HG03457 (cell line): ENCODE measurements around the gene CYB5D1.

Experiments used
- ATAC-seq: cut with Tn5 transposase; IDR thresholded peaks from one replicate; pipeline ENCODE4 v1.9.1; 2021; ENCODE audit warnings: moderate number of reproducible peaks; ENCODE audit not compliant: unreplicated experiment

The CYB5D1 gene

GRCh38 chr17:7885367-7886226 is 27.8 kb downstream of the CYB5D1 start:
- ATAC-seq: no peak

DNA sequence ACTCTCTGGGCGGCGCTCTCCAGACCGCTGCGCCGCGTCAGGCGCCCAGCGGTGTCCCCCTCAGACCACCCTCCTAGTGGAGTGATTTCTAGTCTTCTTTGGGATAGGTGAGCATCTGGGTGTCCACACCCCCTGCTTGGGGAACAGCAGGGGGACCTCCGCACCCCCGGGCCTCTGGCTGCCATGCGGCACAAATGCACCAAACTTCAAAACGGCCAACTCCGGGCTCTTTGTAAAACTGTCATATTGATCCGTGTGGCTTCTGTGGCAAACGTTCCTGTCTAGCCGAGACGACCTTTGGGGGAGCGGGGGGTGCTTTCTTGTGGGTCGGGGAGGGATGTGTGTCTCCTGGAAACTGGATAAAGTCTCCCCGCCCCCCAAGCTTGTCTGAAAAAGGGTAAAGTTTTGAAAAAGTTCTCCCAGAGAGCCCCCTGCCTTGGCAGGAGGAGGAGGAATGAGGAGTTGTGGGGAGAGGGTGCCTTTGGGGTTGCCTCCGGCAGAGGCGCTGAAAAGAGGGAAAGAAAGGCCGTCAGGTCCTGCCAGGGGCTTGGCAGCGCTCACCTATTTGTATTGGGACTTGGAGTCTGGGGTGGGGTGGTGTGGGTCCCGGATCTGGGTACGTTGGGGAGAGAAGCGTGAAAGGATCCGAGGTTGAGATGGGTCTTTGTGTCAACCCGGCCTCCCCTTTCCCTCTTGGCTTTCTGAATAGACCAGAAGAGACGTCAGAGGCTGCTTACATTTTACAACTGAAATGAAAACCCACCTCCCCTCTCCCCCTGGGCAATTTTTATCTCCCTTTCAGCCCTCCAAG is 28.6 kb downstream of the CYB5D1 start:
- ATAC-seq: no peak

GRCh38 chr17:7887038-7887481 is 29.3 kb downstream of the CYB5D1 start:
- no peak for ATAC-seq

DNA sequence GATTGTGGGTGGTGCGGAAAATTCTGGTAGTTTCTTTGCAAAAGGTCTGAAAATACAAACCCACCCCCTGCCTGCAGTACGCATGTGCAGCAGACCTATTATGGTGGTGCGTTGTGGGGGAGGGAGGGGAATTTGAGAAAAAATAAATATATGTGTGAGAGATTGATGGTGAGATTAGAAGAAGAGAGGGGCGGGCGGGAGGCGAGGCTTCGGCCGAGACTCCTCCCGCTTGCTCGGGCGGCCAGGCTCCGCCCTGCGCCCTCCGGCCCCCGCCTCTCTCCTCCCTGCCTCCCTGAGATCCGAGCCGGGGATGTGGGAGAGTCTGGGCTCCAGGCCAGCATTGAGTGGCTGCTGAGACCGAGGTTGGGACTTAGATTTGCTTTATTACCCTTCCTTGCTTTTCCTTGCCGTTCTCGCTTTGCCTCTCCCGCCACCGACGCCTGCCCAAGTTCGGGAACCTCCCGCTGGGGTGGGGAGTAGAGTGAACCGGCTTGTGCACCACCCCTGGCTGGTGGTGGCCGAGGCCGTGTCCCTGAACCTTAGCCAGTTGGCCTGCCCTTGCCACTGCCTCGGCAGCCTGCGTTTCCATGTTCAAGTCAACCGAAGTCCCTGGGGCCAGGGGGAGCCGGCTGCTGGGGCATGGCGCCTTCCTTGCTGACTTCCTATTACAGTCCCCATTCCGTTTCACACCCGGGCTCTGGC is 29.8 kb downstream of the CYB5D1 start:
- ATAC-seq: no peak

DNA sequence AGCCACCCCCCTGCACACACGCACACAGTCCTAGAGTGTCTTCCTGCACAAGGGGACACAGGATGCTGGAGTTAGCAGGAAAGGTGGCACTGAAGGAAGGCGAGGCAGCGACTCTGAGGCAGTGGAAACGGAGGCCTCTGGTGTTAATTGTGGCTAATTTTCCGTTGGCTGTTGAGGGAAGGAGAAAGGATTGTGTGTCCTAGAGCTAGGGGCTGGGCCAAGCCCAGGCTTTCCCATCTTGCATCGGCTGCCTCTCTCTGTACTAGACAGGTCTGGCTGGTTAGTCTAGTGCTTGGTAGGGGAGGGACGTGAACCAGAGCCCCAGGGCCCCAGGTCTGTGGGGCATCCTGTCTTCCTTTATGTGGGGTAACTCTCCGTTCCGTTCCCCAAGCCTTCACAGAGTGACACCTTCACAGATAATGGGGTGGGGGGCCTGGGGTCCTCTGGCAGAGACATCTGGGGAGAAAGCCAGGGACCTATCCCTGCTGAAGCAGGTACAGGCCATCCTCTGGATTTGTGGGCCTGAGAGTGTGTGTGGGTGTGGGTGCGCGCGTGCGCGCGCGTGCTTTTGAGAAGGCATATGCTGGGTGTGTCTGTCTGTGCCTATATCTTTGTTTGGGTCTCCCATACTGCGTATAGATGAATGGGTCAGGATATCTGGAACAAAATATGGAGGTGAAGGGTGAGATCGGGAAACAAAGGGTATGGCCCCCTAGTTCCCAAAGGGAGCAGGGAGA is 30.5 kb downstream of the CYB5D1 start, which contains the start of gene CHD3:
TSS of gene CHD3 (plus strand) at position 606 of the 737 bp plus-strand sequence. CDS start 212 bp downstream, outside the sequence.
- ATAC-seq: no peak

- no peak for ATAC-seq
Measured at GRCh38 chr17:7889166-7889955, 31.6 kb downstream of the CYB5D1 start.

- no peak for ATAC-seq
Measured at GRCh38 chr17:7893187-7893880, 35.5 kb downstream of the CYB5D1 start.

- no peak for ATAC-seq
Measured at GRCh38 chr17:7894226-7894625, 36.4 kb downstream of the CYB5D1 start.

- no peak for ATAC-seq
Measured at GRCh38 chr17:7894866-7895265, 37.1 kb downstream of the CYB5D1 start.

DNA sequence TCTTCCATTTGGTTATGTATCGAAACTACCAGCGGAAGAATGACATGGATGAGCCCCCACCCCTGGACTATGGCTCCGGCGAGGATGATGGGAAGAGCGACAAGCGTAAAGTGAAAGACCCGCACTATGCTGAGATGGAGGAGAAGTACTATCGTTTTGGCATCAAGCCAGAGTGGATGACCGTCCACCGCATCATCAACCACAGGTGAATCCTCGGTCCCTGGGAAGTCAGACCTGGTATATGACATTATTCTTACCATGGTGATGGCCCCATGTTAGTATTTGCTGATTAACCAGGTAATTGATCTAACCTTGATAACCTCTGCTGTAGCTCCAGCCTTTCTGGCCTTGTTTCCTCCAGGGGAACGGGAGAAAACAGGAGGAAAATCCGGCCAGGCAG is 39.3 kb downstream of the CYB5D1 start:
- ATAC-seq: no peak

- ATAC-seq: no peak
Measured at GRCh38 chr17:7897773-7898172, 40.0 kb downstream of the CYB5D1 start.

DNA sequence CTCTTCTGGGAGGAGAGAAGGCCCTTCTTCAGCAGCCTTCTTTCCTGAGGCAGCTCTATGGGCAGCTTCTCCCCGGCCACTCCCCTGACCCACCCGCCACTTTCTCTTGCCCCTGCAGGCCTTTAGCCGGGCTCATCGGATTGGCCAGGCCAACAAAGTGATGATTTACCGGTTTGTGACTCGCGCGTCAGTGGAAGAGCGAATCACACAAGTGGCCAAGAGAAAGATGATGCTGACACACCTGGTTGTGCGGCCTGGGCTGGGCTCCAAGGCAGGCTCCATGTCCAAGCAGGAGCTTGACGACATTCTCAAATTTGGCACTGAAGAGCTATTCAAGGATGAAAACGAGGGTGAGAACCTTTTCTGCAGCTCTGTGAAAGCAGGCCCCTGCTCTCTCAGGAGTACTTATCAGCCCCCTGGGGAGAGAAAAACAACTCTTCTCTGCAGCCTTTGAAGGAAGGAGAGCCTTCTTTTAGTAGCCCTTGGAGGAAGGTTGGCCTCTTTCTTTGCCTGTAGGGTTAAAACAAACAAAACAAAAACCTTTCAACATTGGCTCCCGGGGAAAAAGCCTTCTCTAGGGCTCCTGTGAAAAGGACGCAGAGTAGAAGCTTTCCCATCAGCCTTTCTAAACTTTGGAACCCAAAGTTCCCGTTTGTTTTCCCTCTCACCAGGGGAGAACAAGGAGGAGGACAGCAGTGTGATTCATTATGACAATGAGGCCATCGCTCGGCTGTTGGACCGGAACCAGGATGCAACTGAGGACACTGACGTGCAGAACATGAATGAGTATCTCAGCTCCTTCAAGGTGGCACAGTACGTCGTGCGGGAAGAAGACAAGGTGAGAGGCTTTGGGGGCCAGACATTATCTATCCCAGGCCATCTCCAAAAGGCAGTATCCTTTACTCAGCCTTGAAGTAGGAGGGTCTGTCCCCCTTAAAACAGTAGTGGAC is 45.6 kb downstream of the CYB5D1 start:
- no peak for ATAC-seq

DNA sequence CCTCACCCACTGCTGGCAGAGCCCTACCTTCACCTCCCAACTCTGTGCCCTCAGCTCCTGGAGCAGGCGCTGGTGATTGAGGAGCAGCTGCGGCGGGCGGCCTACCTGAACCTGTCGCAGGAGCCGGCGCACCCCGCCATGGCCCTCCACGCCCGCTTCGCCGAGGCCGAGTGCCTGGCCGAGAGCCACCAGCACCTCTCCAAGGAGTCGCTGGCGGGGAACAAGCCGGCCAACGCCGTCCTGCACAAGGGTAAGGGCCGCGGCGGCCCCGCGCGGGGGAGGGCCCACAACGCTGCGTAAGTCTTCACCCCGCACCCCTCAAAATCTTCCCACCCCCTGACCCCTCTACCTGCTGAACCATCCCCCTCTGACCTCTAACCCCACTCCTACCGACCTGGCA is 51.3 kb downstream of the CYB5D1 start:
- ATAC-seq: no peak

DNA sequence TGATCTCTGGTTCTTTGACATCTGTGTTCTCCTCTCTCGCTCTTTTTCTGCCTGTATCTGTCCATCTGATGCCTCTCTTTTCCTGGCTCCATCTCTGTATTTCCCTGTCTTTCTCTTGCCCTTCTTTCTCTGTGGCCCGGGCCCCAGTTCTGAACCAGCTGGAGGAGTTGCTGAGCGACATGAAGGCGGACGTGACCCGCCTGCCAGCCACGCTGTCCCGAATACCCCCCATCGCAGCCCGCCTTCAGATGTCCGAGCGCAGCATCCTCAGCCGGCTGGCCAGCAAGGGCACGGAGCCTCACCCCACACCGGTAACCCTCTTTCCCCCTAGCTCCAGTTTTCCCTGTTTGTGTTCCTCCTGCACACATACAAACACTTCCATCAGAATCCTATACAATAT is 52.5 kb downstream of the CYB5D1 start:
- ATAC-seq: no peak

- ATAC-seq: no peak
Measured at GRCh38 chr17:7910711-7911110, 52.9 kb downstream of the CYB5D1 start.

- ATAC-seq: no peak
Measured at GRCh38 chr17:7911116-7911515, 53.3 kb downstream of the CYB5D1 start.
